Jurkat, Clone E6-1 (cell line): Measurements from ENCODE around the gene HSPBP1. TPM values are rescaled to one million over a fixed set of nuclear protein-coding genes. Genes with fewer than 3 reads are reported as not detected.
"Not testable (repeated sequence)": the region's sequence is repeated elsewhere in the genome, so short reads cannot be mapped to it uniquely, and the experiment has no call there.

Experiments used
- DNase-seq: peaks from one replicate; pipeline ENCODE4 v3.0.0-alpha.2; 2011; ENCODE audit warnings: low read depth, low spot score
- H3K4me3 ChIP-seq: 2 replicates; pipeline ENCODE4 v1.5.1; 2011; ENCODE audit warnings: mild to moderate bottlenecking, low read length, control low read depth, moderate library complexity
- polyA plus RNA-seq: library from polyadenylated mRNA; unstranded; fragments of >200 nt; gene quantifications from one replicate; pipeline ENCODE4 v1.2.1, GENCODE V29; 2012; ENCODE audit warnings: missing spikeins; ENCODE audit not compliant: insufficient read length, insufficient read depth

HSPBP1 gene
- 64.3 TPM for polyA plus RNA-seq

GRCh38 chr19:55279770-55280643, at the start of gene HSPBP1:
HSPBP1 (minus strand) TSS chr19:55280110; CDS start chr19:55279608, 502 bp downstream.
- DNase-seq, result peak; percentile 97
- H3K4me3 ChIP-seq, result peak within 1 kb of the TSS; percentile 93

- peak; percentile 71 for DNase-seq
- not testable (repeated sequence) for H3K4me3 ChIP-seq
Measured at GRCh38 chr19:55328774-55329318, 48.9 kb upstream of the HSPBP1 start.

GRCh38 chr19:55325172-55325571, 45.3 kb upstream of the HSPBP1 start, which contains the start of gene TMEM150B:
TMEM150B (minus strand) TSS chr19:55325341; CDS start chr19:55321036, 4,305 bp downstream.
- no peak for DNase-seq
- no peak within 1 kb of the TSS for H3K4me3 ChIP-seq

GRCh38 chr19:55324662-55325061, 44.8 kb upstream of the HSPBP1 start:
- DNase-seq, result no peak
- no peak overlapping the region for H3K4me3 ChIP-seq

GRCh38 chr19:55322204-55322885, 42.4 kb upstream of the HSPBP1 start:
- DNase-seq, result no peak

GRCh38 chr19:55321466-55322137, 41.7 kb upstream of the HSPBP1 start:
- no peak overlapping the region for H3K4me3 ChIP-seq
- no peak for DNase-seq

More at GRCh38 chr19:55322204-55322885, 42.4 kb upstream of the HSPBP1 start:
- H3K4me3 ChIP-seq, result no peak overlapping the region

- no peak for DNase-seq
- no peak overlapping the region for H3K4me3 ChIP-seq
Measured at GRCh38 chr19:55320844-55321419, 41.0 kb upstream of the HSPBP1 start.

- H3K4me3 ChIP-seq, result no peak overlapping the region
- DNase-seq, result no peak
Measured at GRCh38 chr19:55319785-55320184, 39.9 kb upstream of the HSPBP1 start.

- no peak for DNase-seq
- no peak overlapping the region for H3K4me3 ChIP-seq
Measured at GRCh38 chr19:55316646-55317045, 36.7 kb upstream of the HSPBP1 start.

- no peak overlapping the region for H3K4me3 ChIP-seq
- DNase-seq, result no peak
Measured at GRCh38 chr19:55315956-55316525, 36.1 kb upstream of the HSPBP1 start.

GRCh38 chr19:55314396-55314795, 34.5 kb upstream of the HSPBP1 start:
- DNase-seq, result no peak
- no peak overlapping the region for H3K4me3 ChIP-seq

GRCh38 chr19:55312621-55313512, 33.0 kb upstream of the HSPBP1 start:
- no peak overlapping the region for H3K4me3 ChIP-seq
- no peak for DNase-seq

- no peak overlapping the region for H3K4me3 ChIP-seq
- no peak for DNase-seq
Measured at GRCh38 chr19:55311797-55312196, 31.9 kb upstream of the HSPBP1 start.

- no peak for DNase-seq
- no peak overlapping the region for H3K4me3 ChIP-seq
Measured at GRCh38 chr19:55311397-55311796, 31.5 kb upstream of the HSPBP1 start.

- H3K4me3 ChIP-seq, result no peak overlapping the region
- no peak for DNase-seq
Measured at GRCh38 chr19:55310498-55310897, 30.6 kb upstream of the HSPBP1 start.

- H3K4me3 ChIP-seq, result no peak overlapping the region
- DNase-seq, result no peak
Measured at GRCh38 chr19:55309448-55309847, 29.5 kb upstream of the HSPBP1 start.

- no peak overlapping the region for H3K4me3 ChIP-seq
- no peak for DNase-seq
Measured at GRCh38 chr19:55308281-55308680, 28.4 kb upstream of the HSPBP1 start.

- no peak overlapping the region for H3K4me3 ChIP-seq
- no peak for DNase-seq
Measured at GRCh38 chr19:55306712-55307111, 26.8 kb upstream of the HSPBP1 start.
